ENCODE results near the gene TET3.

TET3 gene

DNA sequence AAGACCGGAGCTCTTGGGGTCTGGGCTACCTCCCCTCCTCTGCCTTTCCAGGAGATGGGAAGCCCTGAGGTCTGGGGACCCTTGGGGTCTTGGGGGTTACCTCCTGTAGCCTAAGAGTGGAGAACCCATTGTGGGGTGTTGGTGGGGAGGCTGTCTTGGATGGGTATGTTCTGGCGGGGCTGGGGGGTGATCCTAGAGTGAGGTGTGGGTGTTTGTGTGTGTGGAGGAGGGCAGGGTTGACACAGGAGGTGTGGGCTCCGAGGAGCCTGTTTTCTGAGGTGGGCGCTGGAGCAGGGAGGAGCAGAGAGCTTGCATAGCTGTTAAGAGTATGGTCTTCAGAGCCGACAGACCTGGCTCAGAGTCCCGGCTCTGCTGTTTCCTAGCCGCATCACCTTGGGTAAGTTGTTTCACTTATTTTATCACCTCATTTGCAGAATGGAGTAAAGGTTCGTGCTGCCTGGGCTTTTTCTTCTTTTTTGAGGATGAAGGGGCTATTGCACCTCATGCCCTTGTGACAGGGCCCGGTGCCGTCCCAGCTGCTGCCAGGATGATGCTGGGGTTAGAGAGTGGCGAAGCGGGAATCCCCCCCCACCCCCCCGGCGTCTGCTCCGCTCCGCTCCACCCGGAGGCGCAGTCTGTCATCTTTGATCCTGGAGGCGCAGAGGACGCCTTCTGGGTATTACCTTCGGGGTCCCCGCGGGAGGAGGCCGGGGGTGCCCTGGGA, 17.2 kb downstream of the TET3 start:
- H3K27ac ChIP-seq = no peak overlapping the region
- TF ChIP-seq, protein P1, sequence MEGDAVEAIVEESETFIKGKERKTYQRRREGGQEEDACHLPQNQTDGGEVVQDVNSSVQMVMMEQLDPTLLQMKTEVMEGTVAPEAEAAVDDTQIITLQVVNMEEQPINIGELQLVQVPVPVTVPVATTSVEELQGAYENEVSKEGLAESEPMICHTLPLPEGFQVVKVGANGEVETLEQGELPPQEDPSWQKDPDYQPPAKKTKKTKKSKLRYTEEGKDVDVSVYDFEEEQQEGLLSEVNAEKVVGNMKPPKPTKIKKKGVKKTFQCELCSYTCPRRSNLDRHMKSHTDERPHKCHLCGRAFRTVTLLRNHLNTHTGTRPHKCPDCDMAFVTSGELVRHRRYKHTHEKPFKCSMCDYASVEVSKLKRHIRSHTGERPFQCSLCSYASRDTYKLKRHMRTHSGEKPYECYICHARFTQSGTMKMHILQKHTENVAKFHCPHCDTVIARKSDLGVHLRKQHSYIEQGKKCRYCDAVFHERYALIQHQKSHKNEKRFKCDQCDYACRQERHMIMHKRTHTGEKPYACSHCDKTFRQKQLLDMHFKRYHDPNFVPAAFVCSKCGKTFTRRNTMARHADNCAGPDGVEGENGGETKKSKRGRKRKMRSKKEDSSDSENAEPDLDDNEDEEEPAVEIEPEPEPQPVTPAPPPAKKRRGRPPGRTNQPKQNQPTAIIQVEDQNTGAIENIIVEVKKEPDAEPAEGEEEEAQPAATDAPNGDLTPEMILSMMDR (IDR thresholded peaks at IDR 0.05; ENCODE audit: low read depth, low read length, missing control alignments) = no peak
- in situ Hi-C loops (cut with HindIII; ENCODE audit: low pct_ligation_motif_present, low sequenced_read_pairs) = no loop called here
- no peak for DNase-seq
- peak overlapping the region; percentile 54 for H3K4me3 ChIP-seq (ENCODE audit: low read depth, low read length)
- H3K27me3 ChIP-seq (replicated peaks) = no peaks in the 10 kb centered on the region
- H3K36me3 ChIP-seq (replicated peaks) = no peaks in the 10 kb centered on the region

DNA sequence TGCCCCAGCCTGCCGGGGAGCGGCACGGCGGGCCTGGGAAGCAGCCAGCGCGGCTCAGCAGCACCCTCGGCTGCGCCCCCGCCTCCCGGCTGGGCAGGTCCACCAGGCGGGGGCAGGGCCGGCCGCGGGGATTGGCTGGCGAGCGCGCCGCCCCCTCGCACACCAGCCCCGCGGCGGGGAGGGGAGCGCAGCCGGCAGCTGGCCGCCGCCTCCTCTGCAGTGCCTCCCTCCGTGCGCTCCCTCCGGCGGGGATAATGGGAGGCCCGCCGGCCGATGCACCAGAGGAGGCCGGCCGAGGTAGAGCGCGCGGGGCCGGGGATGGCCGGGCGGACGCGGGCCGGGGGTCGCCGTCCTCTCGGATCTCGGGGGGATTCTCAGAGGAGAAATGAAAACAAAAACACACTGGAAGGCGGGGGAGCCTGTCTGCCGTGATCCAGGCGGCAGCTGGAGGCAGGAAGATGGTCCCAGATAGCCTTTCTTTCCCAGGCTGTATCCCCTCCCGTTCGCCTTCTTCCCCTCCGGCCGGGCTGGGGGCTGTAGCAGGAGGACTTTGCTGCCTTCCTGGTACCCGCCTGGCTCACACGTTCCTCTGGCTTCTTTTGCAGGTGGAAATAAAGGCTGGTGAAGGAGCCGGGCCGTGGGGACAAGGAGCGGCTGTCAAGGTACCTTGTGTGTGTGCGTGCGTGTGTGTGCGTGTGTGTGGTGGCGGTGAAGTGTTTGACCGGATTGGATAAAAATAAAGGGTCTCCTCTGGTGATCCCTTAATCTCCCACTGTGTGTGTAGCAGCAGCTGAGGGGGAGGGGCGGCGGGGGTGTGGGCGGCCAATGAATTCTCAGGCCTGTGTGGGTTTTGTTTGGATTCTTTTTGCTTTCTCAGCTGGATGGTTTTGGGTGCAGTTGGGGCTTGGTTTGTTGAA, 18.1 kb downstream of the TET3 start:
- in situ Hi-C loops (cut with HindIII; ENCODE audit: low pct_ligation_motif_present, low sequenced_read_pairs) = no loop called here
- H3K27ac ChIP-seq = peak overlapping the region; percentile 47
- no peaks in the 10 kb centered on the region for H3K27me3 ChIP-seq (replicated peaks)
- peak overlapping the region; percentile 66 for H3K4me3 ChIP-seq (ENCODE audit: low read depth, low read length)
- no peaks in the 10 kb centered on the region for H3K36me3 ChIP-seq (replicated peaks)
- TF ChIP-seq, protein P1 (IDR thresholded peaks at IDR 0.05; ENCODE audit: low read depth, low read length, missing control alignments) = no peak
- DNase-seq = peak; percentile 57

DNA sequence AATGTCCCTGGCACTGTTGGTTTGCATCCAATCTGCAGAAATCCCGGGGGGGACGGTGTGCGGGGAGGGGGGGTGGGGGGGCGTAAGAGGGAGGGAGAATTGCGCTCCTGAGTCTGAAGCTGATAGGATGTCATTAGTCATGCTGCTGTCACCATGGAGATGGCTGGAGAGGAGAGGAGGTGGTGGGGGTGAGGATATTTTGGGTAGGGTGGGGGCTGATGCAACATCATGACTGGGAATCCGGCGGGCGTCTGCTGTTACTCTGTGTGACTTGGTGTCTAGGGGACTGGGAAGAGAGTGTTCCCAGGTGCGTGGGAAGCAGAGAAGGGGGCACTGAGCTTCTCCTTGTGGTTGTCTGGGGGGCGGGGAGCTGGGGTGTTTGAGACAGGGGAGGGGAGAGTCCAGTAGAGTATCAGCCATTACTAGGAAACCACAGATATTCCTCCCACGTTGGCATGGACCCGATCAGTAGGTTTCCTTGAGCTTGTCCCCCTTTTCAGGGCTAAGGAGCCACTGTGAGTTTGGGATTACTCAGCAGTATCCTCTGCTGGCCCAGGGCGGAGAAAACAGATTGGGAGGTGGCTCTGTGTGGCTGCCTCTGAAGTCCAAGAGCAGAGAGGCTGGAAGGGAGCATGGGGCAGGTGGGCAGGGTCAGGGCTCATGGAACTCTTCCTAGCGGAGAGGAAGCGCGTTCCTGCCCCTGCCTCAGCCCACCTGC, 18.9 kb downstream of the TET3 start:
- Histone ChIP-seq H3K36me3 (replicated peaks) (no peaks in the 10 kb centered on the region), H3K27me3 (replicated peaks) (no peaks in the 10 kb centered on the region), H3K27ac (peak overlapping the region; percentile 5), H3K4me3 (ENCODE audit: low read depth, low read length) (peak overlapping the region; percentile 66)
- in situ Hi-C loops (cut with HindIII; ENCODE audit: low pct_ligation_motif_present, low sequenced_read_pairs) = no loop called here
- TF ChIP-seq, protein P1 (IDR thresholded peaks at IDR 0.05; ENCODE audit: low read depth, low read length, missing control alignments) = peak; percentile 3
- peak; percentile 82 for DNase-seq

DNA sequence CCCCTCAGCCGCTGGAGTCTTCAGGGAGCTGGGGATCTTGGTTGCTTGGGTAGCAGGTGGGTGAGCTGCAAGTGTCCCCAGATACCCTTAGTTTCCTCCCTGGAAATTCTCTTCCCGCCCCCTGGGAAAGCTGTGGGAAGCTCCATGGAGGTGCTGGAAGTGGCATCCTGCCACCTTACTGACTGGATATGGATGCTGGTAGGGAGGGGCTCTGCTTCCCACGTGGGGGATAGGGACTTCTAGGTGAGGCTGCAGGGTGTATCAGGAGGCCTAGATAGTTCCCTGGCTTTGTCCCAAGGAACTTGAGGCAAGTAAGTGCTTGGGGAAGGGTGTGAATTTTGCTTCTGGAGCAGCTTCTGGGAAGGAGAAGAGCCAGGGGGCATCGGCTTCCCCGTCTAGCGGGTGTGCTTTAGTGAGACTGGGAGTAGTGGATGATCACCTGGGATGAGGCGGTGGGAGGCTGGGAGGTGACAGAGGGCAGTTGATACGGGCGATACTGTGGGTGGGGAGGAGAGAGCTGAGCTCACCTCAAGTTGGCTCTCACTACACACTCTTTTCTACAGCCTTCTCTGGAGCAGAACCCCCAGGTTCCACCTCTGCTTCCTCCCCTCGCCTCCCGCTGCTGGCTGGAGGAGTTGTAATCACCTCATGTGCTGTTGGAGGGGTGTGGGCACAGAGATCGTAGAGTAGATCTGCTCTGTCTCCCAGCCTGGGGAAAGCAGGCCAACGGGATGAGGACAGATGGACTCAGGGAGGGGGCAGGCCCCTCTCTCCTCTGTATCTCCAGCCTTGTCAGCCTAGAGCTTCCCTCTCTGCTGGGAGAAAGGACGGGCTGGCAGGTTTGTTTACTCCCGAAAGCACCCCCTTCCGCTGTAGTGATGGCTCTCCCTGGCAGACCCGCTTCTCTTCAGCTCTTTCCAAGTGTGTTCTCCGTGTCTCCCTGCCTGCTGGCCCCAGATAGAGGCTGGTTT, 19.8 kb downstream of the TET3 start:
- no peaks in the 10 kb centered on the region for H3K27me3 ChIP-seq (replicated peaks)
- H3K4me3 ChIP-seq (ENCODE audit: low read depth, low read length) = no peak overlapping the region
- in situ Hi-C loops (cut with HindIII; ENCODE audit: low pct_ligation_motif_present, low sequenced_read_pairs) = no loop called here
- no peak overlapping the region for H3K27ac ChIP-seq
- no peak for DNase-seq
- H3K36me3 ChIP-seq (replicated peaks) = no peaks in the 10 kb centered on the region
- TF ChIP-seq, protein P1 (IDR thresholded peaks at IDR 0.05; ENCODE audit: low read depth, low read length, missing control alignments) = no peak

DNA sequence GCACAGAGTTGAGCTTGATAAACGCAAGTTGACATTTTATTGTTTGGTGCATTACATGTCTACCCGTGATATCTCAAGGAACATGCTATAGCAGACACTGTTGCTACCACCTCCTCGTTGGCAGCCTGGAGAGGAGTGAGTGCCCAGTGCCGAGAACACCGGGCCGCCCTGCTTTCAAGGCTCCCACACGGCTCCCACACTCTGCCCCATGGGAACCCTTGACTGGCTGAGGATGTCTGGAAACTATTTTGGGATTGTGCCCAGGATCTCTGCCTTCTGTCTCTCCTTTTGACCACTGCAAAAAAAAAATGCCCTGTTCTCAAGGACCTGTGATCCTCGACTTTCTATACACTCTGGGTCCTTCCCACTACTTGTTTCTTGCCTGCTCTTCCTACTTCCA, 21.1 kb downstream of the TET3 start:
- no peak overlapping the region for H3K4me3 ChIP-seq (ENCODE audit: low read depth, low read length)
- TF ChIP-seq, protein P1 (IDR thresholded peaks at IDR 0.05; ENCODE audit: low read depth, low read length, missing control alignments) = no peak
- no peak overlapping the region for H3K27ac ChIP-seq
- in situ Hi-C loops (cut with HindIII; ENCODE audit: low pct_ligation_motif_present, low sequenced_read_pairs) = no loop called here
- no peak for DNase-seq
- H3K36me3 ChIP-seq (replicated peaks) = no peaks in the 10 kb centered on the region
- H3K27me3 ChIP-seq (replicated peaks) = no peaks in the 10 kb centered on the region
